GM18520 (cell line): ENCODE measurements around the gene SLC12A7.
"Not testable (repeated sequence)": the region's sequence is repeated elsewhere in the genome, so short reads cannot be mapped to it uniquely, and the experiment has no call there.

Experiments
- ATAC-seq: cut with Tn5 transposase; IDR thresholded peaks from one replicate; pipeline ENCODE4 v1.9.1; 2021; ENCODE audit not compliant: unreplicated experiment

SLC12A7 gene

GRCh38 chr5:1011741-1012312 lies 100.0 kb downstream of the SLC12A7 start:
- no peak for ATAC-seq

DNA sequence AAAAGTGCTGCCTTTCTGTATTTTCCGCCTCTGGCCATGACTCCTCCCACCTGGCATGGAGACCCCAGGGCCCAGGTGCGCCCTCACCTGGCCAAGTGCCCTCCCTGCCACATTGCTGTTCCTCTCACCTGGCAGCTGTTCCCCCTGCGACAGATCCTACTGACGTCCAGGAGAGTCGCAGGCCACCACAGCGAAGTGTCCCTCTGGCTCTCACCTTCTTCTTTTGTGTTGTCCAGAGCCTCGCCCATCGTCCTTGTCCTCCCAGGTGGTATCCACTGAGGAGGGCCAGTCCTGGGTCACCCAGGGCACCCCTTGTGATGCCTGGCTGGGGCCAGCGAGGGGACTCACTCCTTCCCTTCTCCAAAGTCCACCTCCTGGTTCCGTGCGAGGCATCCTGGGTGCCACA lies 100.6 kb downstream of the SLC12A7 start:
- ATAC-seq: no peak

DNA sequence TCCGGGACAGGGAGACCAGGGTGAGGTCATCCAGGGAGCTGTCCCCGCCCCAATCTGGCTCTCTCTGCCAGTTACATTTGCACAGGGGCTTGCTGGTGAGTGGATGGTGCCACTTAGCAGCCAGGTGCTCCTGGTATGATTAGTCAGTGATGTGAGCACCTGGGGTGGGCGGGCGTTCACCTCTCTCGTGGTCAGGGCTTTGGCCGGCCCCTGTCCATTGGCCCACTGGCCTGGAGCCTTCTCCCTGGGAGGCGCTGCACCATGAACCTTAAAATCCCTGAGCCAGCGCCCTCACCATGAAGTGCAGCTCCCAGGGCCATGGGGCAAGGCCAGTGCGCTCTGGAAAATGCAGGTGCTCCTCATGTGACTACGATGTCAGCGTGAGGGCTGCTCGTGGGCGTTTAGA lies 101.2 kb downstream of the SLC12A7 start:
- no peak for ATAC-seq

GRCh38 chr5:1010181-1010510 lies 101.7 kb downstream of the SLC12A7 start:
- ATAC-seq: no peak

GRCh38 chr5:1009359-1010180 lies 102.3 kb downstream of the SLC12A7 start:
- ATAC-seq: no peak

DNA sequence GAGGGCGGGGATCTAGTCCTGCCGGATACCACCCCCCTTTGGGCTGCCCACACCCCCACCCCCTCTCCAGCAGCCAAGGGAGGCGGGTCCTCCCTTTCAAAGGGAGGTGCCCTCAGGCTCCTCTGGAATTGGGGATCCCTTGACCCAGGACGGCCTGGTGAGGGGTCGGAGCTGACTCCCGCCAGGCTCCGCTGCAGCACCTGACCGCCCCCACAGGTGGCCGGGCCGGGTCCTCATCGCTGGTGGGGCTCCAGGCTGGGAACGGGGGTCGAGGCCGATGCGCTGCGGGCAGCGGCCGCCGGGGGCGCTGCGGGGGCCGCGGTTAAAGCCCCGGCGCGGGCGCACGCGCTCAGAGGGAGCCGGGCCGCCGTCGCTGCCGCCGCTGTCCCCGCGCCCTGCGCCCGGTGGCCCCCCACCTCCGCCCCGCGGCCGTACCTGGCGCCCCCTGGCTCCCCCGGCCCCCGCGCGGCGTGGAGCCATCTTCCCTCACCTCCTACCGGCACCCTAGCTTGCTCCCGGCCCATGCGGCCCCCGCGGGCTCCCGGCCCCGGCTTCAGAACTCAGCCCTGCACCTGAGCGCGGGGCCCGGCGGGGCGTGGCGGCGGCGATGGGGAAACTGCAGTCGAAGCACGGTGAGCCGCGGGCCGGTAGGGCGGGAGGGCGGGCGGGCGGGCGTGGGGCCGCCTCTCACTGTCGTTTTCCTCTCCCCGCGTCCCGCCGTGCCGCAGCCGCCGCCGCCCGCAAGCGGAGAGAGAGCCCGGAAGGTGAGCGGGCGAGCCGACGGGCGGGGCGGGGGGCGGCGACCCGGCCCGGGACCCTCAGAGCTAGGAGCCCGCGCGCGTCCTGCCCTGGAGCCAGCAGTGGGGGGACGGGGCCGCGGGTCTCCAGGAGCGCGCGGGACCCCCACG lies 103.2 kb downstream of the SLC12A7 start, which contains the start of gene NKD2:
TSS of gene NKD2 (plus strand) at position 352 of the 908 bp plus-strand sequence. CDS start at position 608, 256 bp downstream.
- no peak for ATAC-seq

GRCh38 chr5:1007681-1008450 lies 104.0 kb downstream of the SLC12A7 start:
- no peak for ATAC-seq

DNA sequence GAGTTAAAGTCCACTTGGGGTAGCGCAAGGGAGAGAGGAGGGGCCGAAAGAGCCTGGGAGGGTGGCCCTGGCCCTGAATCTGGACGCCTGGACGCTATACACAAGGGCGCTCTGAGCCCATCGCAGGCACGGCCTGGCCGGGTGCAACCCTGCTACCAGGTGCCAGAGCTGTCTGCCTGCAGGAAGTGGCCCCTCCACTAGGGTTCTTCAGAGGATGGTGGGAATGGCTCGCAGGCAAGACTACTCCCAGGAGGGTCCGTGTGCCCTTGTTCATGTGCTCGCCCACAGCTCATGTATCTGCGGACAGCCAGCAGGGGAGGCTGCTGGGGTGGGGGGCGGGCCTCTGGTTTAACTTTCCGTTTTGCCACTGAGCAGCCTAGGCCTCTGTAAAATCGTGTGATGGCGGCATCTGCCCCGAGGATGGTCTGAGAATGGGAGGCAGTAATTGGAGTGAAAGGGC lies 104.6 kb downstream of the SLC12A7 start:
- ATAC-seq: no peak

- no peak for ATAC-seq
Observed at GRCh38 chr5:1006656-1007071, 105.2 kb downstream of the SLC12A7 start.

- ATAC-seq: no peak
Observed at GRCh38 chr5:1005904-1006655, 105.8 kb downstream of the SLC12A7 start.

GRCh38 chr5:1005249-1005851 lies 106.5 kb downstream of the SLC12A7 start:
- ATAC-seq: no peak

DNA sequence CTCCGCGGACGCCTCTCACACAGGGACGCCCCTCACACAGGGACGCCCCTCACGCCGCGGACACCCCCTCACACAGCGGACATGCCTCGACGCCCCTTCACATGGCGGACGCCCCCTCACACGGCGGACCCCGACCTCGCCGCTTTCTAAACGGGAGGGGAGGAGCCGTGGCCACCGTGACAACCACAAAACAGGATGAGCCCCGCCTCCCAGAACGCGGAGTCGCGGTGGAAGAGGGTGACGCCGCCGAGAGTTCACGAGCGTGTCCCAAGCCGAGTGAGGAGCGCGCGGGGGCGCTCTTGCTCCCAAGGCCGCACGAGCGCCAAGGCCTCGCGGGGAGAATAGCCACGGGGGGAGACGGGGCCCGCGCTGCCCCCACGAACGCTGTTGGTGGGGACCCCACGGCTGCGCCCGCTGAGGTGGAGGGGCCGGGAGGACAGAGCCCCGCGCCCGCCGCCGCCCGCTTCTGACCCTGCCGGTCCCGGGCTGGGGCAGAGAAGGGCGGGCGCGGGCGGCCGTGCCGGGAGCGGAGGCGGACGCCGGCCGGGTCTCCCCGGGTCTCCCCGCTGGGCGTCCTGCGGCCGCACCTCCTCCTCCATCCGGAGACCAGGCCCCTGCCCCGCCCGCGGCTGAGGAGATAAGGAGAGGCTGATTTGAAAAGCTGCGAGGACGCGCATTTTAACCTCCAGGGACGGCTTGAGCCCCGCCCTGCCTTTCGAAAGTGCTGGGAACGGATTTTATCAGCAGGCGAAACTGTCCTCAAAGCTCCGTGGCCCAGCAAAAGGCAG lies 107.2 kb downstream of the SLC12A7 start:
- ATAC-seq: no peak

DNA sequence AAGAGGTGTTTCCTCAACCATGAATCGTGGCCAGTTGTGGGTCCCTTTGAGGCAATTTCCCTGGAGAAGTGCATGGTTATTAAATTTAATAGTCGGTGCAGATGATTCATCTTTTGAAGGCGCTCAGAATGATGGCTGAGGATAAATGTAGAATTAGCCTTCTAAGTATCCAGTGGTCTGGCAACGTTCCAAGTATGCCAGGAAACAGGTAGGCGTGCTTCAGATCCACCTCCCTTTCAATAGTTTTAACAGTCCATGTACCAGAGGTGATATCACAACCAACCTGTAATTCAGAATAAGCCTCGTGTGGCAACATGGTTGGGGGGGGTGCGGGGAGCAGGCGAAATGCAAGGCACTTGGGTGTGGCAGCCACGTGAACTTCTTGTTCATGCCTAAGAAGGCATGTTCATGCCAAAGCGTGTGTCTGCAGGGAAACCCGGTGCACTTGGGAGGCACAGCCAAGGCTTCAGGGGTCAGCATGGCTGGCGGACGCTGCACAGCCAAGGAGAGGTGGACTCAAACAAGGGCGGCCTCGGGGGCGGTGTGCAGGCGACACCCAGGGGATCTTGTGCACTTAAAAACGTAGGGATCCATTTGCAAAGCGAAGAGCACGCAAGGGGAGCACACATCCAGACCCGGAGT lies 108.4 kb downstream of the SLC12A7 start:
- ATAC-seq: no peak

GRCh38 chr5:1002836-1003235 lies 109.0 kb downstream of the SLC12A7 start:
- no peak for ATAC-seq

GRCh38 chr5:1002271-1002546 lies 109.7 kb downstream of the SLC12A7 start:
- ATAC-seq: no peak

GRCh38 chr5:1001406-1002270 lies 110.2 kb downstream of the SLC12A7 start:
- no peak for ATAC-seq

DNA sequence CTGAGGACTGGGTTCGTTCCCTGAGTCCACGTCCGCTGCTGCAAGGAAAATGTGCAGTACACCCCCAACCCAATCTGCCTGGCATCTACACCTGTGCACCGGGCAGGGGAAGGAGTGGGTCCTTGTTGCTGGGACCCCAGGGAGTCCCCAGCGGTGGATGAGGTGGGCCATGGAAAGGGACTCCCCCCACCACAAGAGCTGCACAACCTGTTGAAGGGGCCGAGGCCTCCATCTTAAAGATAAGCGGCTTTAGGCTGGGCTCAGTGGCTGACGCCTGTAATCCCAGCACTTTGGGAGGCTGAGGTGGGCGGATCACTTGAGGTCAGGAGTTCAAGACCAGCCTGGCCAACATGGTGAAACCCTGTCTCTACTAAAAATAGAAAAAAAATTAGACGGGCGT lies 111.0 kb downstream of the SLC12A7 start:
- not testable (repeated sequence) for ATAC-seq
